Lower leg skin (tissue), 4 donors: ENCODE data around the gene TRNT1. TPM values are rescaled to one million over a fixed set of nuclear protein-coding genes. Genes with fewer than 3 reads are reported as not detected.

Experiments
- DNase-seq, 2 donors: peaks; one replicate each; pipeline ENCODE4 v3.0.0-alpha.2; 2019; ENCODE audit warnings: low spot score in 2 of 2
- H3K4me3 ChIP-seq: fragments of 200-600 bp; sonication (generic); 2 replicates; pipeline ENCODE4 v1.5.1; 2017; ENCODE audit warnings: mild to moderate bottlenecking, low read depth; ENCODE audit not compliant: poor library complexity, severe bottlenecking
- CTCF ChIP-seq, 3 donors: fragments of 450-650 bp; IDR thresholded peaks; one replicate each; pipeline ENCODE4 v1.5.1; 2016; ENCODE audit warnings: antibody characterized with exemption in 3 of 3, mild to moderate bottlenecking in 3 of 3, moderate library complexity in 2 of 3
- POLR2A ChIP-seq, 2 donors: fragments of 450-650 bp; IDR thresholded peaks; one replicate each; pipeline ENCODE4 v1.6.1; 2016 to 2017; ENCODE audit warnings: antibody characterized with exemption in 2 of 2, mild to moderate bottlenecking in 1 of 2, moderate library complexity in 1 of 2
- WGBS, 2 donors: methylation state at CpG; one replicate each; pipeline ENCODE4 v1.1.5; 2018; 5-methylcytosine and 5-hydroxymethylcytosine counted together
- intact Hi-C: fragments of 100-400 bp; cut with DNase I; formaldehyde crosslinking; loops from one replicate; pipeline ENCODE4 v1.15.0; 2023; ENCODE audit warnings: low total_unique reads
- total RNA-seq, 4 donors: library from RNA; depleted of rRNA; stranded (reverse); fragments of >200 nt; gene quantifications; one replicate each; pipeline ENCODE4 v1.1.0, GENCODE V29; 2016

The TRNT1 gene
- total RNA-seq, 4 donors from 2014 or later, result 5.9 to 14.5 (median 7.8) TPM

DNA sequence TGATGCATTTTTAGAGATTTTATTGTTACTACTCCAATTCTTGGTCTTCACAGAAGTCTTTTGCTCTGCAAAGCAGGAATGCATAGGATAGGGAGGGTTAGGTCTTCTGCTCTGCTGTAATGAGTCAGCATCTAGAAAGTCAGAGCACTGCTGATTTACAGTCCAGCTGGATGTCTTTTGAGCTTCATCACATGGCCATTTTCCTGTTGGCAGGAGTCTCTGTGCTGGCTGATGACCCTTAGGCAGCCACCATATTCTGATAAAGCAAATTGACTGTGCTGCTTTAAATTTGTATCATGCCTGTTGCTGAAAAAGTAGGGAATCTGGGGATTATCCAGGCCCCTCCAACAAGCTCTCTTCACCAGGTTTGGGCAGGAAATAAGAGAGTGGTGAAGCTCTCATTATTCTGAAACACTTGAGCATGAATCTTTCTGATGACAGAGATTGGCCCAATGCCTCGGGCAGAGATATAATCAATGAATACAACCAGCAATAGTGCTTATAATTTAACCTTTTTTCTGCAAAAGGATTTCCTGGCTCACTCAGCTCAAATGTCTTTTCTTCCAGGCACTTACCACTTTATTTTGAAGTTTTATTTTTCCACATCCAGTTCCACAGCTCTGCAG, 62.5 kb downstream of the TRNT1 start:
- TF ChIP-seq CTCF (IDR thresholded peaks at IDR 0.05), result no peak
- no peak for TF ChIP-seq POLR2A (IDR thresholded peaks at IDR 0.05)
- 12 to 30% methylated on average over 1 of the region's 1 CpG for WGBS, 2 donors
- no peak overlapping the region for H3K4me3 ChIP-seq
- intact Hi-C loops, result no loop called here
- DNase-seq, result no peak

- no peak for TF ChIP-seq POLR2A (IDR thresholded peaks at IDR 0.05)
- TF ChIP-seq CTCF (IDR thresholded peaks at IDR 0.05), result no peak
- no peak for DNase-seq
- H3K4me3 ChIP-seq, result no peak overlapping the region
- intact Hi-C loops, result no loop called here
- 89% methylated on average over 1 of the region's 1 CpG for WGBS, 2 donors
These were observed 63.2 kb downstream of the TRNT1 start for GRCh38 chr3:3189961-3190360.

DNA sequence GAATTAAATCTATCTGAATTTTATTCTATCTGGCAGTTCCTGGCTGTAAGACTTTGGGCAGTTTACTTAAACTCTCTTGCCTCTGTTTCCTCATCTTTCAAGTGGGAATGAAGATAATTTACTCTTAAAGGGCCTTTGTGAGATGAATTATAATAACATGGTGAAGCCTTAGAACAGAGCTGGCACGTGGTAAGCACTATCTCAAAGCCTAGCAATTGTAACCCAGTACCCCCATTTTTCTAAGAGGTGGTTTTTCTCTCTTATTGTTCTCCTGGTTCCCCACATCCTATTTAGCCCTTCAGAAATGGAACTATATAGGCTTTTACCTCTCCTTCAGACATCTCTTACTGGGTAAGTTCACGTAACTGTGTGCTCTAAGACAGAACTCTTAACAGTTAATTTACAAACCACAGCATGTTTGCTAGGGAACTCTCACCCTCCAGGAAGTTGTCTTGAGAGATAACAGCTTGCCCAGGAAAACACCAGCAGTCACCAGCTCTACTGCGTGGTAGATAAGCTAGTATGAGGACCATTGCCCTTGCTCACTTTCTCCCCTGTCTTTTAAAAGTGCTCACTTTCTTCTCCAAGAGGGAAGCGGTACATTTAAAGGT, 65.0 kb downstream of the TRNT1 start:
- intact Hi-C loops, result no loop called here
- no peak overlapping the region for H3K4me3 ChIP-seq
- no peak for DNase-seq
- TF ChIP-seq CTCF (IDR thresholded peaks at IDR 0.05), result no peak
- no peak for TF ChIP-seq POLR2A (IDR thresholded peaks at IDR 0.05)
- WGBS, 2 donors, result 53 to 62% methylated on average over 4 of the region's 4 CpGs

DNA sequence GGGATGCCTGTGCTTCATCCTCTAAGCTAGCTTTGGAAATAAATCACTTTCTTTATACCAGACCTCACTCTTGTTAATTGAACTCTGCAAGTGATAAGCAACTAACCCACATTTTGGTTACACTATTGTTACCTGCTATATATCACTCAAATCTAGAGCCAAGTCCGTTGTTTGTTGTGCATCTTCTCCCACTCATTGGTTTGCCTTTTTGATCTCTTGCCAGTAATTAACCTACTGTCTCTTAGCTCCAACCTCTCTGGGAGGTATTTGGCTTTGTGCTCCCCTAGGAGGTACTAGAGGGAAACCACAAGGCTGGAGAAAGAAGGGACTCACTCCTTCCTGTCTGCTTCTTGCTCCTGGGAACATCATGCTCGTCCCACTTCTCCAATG, 65.5 kb downstream of the TRNT1 start:
- DNase-seq, result no peak
- intact Hi-C loops, result no loop called here
- no peak for TF ChIP-seq POLR2A (IDR thresholded peaks at IDR 0.05)
- TF ChIP-seq CTCF (IDR thresholded peaks at IDR 0.05), result no peak
- H3K4me3 ChIP-seq, result no peak overlapping the region
- 31 to 37% methylated on average over 2 of the region's 2 CpGs for WGBS, 2 donors

DNA sequence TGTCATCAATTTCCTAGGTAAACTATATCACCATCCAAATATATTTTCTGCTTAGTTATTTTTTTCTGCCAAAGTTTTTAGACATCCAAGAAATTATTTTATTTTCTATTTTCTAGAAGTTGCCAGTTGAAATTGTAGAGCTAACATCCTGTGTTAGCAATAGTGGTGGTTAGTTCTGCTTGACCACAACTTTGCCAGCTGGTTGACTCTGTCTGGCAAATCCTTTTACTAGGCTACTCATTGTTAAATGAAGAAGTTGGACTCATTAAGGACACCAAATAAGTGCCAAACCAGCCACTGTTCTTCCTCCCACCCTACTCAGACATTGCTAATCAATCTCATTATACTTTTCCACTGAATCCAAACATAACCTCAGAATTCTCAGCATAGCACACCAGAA, 68.1 kb downstream of the TRNT1 start:
- intact Hi-C loops, result no loop called here
- DNase-seq, result no peak

More for the DNA sequence above, 68.1 kb downstream of the TRNT1 start:
- no peak for TF ChIP-seq POLR2A (IDR thresholded peaks at IDR 0.05)
- TF ChIP-seq CTCF (IDR thresholded peaks at IDR 0.05), result no peak
- H3K4me3 ChIP-seq, result no peak overlapping the region
